WERI-Rb-1 (cell line): Measurements from ENCODE around the gene IL12RB1.

Source experiments
- DNase-seq: peaks from one replicate; pipeline ENCODE4 v3.0.0-alpha.2; 2020
- H3K27ac ChIP-seq: fragments of 250-450 bp; sonication (Bioruptor Pico); 2 replicates; pipeline ENCODE4 v1.5.1; 2020; ENCODE audit warnings: mild to moderate bottlenecking, moderate library complexity
- H3K27me3 ChIP-seq: fragments of 250-450 bp; sonication (Bioruptor Pico); 2 replicates; pipeline ENCODE4 v1.5.1; 2021; ENCODE audit warnings: mild to moderate bottlenecking, low read depth, moderate library complexity; ENCODE audit not compliant: insufficient read depth, severe bottlenecking
- H3K36me3 ChIP-seq: fragments of 250-450 bp; sonication (Bioruptor Pico); 2 replicates; pipeline ENCODE4 v1.5.1; 2020; ENCODE audit warnings: mild to moderate bottlenecking, moderate library complexity
- H3K4me3 ChIP-seq: 2 replicates; pipeline ENCODE4 v1.5.1; 2011; ENCODE audit warnings: low read depth, mild to moderate bottlenecking, control low read depth, low read length
- H3K9me3 ChIP-seq: fragments of 250-450 bp; sonication (Bioruptor Pico); 2 replicates; pipeline ENCODE4 v1.5.1; 2021; ENCODE audit warnings: mild to moderate bottlenecking, moderate library complexity; ENCODE audit not compliant: severe bottlenecking
- CTCF ChIP-seq: IDR thresholded peaks from 2 replicates; pipeline ENCODE4 v1.5.1; 2011; ENCODE audit warnings: low read depth, mild to moderate bottlenecking, control low read depth, inconsistent platforms, low read length

IL12RB1 gene

GRCh38 chr19:18021121-18021755 is 65.5 kb downstream of the IL12RB1 start:
- DNase-seq, result no peak
- H3K27ac ChIP-seq, result no peak overlapping the region
- no peaks in the 10 kb centered on the region for H3K36me3 ChIP-seq
- TF ChIP-seq CTCF, result no peak
- no peaks in the 10 kb centered on the region for H3K27me3 ChIP-seq
- H3K4me3 ChIP-seq, result no peak overlapping the region
- H3K9me3 ChIP-seq, result no peaks in the 10 kb centered on the region

GRCh38 chr19:18020212-18021085 is 66.3 kb downstream of the IL12RB1 start:
- no peaks in the 10 kb centered on the region for H3K27me3 ChIP-seq
- no peak overlapping the region for H3K27ac ChIP-seq
- H3K36me3 ChIP-seq, result peaks cover 1% of the 10 kb centered on the region
- no peak for DNase-seq
- no peak for TF ChIP-seq CTCF
- no peak overlapping the region for H3K4me3 ChIP-seq
- H3K9me3 ChIP-seq, result no peaks in the 10 kb centered on the region

- Histone ChIP-seq H3K4me3 (no peak overlapping the region), H3K27me3 (no peaks in the 10 kb centered on the region), H3K9me3 (no peaks in the 10 kb centered on the region), H3K27ac (no peak overlapping the region), H3K36me3 (peaks cover 23% of the 10 kb centered on the region)
- DNase-seq, result no peak
- no peak for TF ChIP-seq CTCF
Observed at GRCh38 chr19:18017275-18018083, 69.3 kb downstream of the IL12RB1 start.

- Histone ChIP-seq H3K27me3 (no peaks in the 10 kb centered on the region), H3K9me3 (no peaks in the 10 kb centered on the region), H3K4me3 (no peak overlapping the region), H3K27ac (no peak overlapping the region), H3K36me3 (peaks cover 30% of the 10 kb centered on the region)
- TF ChIP-seq CTCF, result no peak
- DNase-seq, result no peak
Observed at GRCh38 chr19:18016209-18016910, 70.4 kb downstream of the IL12RB1 start.

- Histone ChIP-seq H3K27me3 (no peaks in the 10 kb centered on the region), H3K4me3 (no peak overlapping the region), H3K27ac (no peak overlapping the region), H3K9me3 (no peaks in the 10 kb centered on the region), H3K36me3 (peaks cover 51% of the 10 kb centered on the region)
- no peak for DNase-seq
- TF ChIP-seq CTCF, result no peak
Observed at GRCh38 chr19:18014197-18014596, 72.5 kb downstream of the IL12RB1 start.
